ENCODE results near the gene NLRC5. TPM values are rescaled to one million over a fixed set of nuclear protein-coding genes. Genes with fewer than 3 reads are reported as not detected.

The NLRC5 gene
- total RNA-seq, 2 donors from 2014 or later, result 182 to 219 TPM

GRCh38 chr16:56950881-56951771 is 38.2 kb upstream of the NLRC5 start:
- no peaks in the 10 kb centered on the region for H3K9me3 Mint-ChIP-seq
- peaks cover 19% of the 10 kb centered on the region for H3K4me1 Mint-ChIP-seq
- H3K36me3 Mint-ChIP-seq (ENCODE audit: low read depth), result peaks cover 14% of the 10 kb centered on the region
- H3K4me3 Mint-ChIP-seq, result no peak overlapping the region
- peak; percentile 87 for ATAC-seq (replicated peaks)
- no peaks in the 10 kb centered on the region for H3K27me3 Mint-ChIP-seq
- H3K27ac Mint-ChIP-seq, result peak overlapping the region; percentile 23

- Mint-ChIP-seq H3K4me1 (peaks cover 13% of the 10 kb centered on the region), H3K27ac (peak overlapping the region; percentile 32), H3K36me3 (ENCODE audit: low read depth) (no peaks in the 10 kb centered on the region), H3K9me3 (no peaks in the 10 kb centered on the region), H3K4me3 (no peak overlapping the region), H3K27me3 (no peaks in the 10 kb centered on the region)
- no peak for ATAC-seq (replicated peaks)
Measured at GRCh38 chr16:56953006-56953405, 36.4 kb upstream of the NLRC5 start.

GRCh38 chr16:56956076-56956475 is 33.3 kb upstream of the NLRC5 start:
- H3K4me3 Mint-ChIP-seq, result no peak overlapping the region
- H3K36me3 Mint-ChIP-seq (ENCODE audit: low read depth), result no peaks in the 10 kb centered on the region
- H3K9me3 Mint-ChIP-seq, result no peaks in the 10 kb centered on the region
- H3K27me3 Mint-ChIP-seq, result no peaks in the 10 kb centered on the region
- H3K27ac Mint-ChIP-seq, result no peak overlapping the region
- H3K4me1 Mint-ChIP-seq, result peaks cover 5% of the 10 kb centered on the region
- no peak for ATAC-seq (replicated peaks)

- H3K4me1 Mint-ChIP-seq, result no peaks in the 10 kb centered on the region
- no peaks in the 10 kb centered on the region for H3K9me3 Mint-ChIP-seq
- no peak overlapping the region for H3K27ac Mint-ChIP-seq
- no peaks in the 10 kb centered on the region for H3K27me3 Mint-ChIP-seq
- ATAC-seq (replicated peaks), result no peak
- H3K36me3 Mint-ChIP-seq (ENCODE audit: low read depth), result no peaks in the 10 kb centered on the region
- H3K4me3 Mint-ChIP-seq, result no peak overlapping the region
Measured at GRCh38 chr16:56956756-56957155, 32.6 kb upstream of the NLRC5 start.

GRCh38 chr16:56960681-56961281 is 28.6 kb upstream of the NLRC5 start:
- no peak overlapping the region for H3K4me3 Mint-ChIP-seq
- H3K4me1 Mint-ChIP-seq, result peaks cover 15% of the 10 kb centered on the region
- H3K36me3 Mint-ChIP-seq (ENCODE audit: low read depth), result no peaks in the 10 kb centered on the region
- no peaks in the 10 kb centered on the region for H3K9me3 Mint-ChIP-seq
- H3K27ac Mint-ChIP-seq, result no peak overlapping the region
- no peaks in the 10 kb centered on the region for H3K27me3 Mint-ChIP-seq
- no peak for ATAC-seq (replicated peaks)

GRCh38 chr16:56961386-56961785 is 28.0 kb upstream of the NLRC5 start:
- no peaks in the 10 kb centered on the region for H3K9me3 Mint-ChIP-seq
- H3K4me1 Mint-ChIP-seq, result peaks cover 17% of the 10 kb centered on the region
- no peak overlapping the region for H3K27ac Mint-ChIP-seq
- H3K4me3 Mint-ChIP-seq, result no peak overlapping the region
- ATAC-seq (replicated peaks), result no peak
- H3K27me3 Mint-ChIP-seq, result no peaks in the 10 kb centered on the region
- no peaks in the 10 kb centered on the region for H3K36me3 Mint-ChIP-seq (ENCODE audit: low read depth)

- no peak for ATAC-seq (replicated peaks)
- H3K4me3 Mint-ChIP-seq, result no peak within 1 kb of the TSS
- H3K9me3 Mint-ChIP-seq, result no peaks in the 10 kb centered on the region
- peaks cover 17% of the 10 kb centered on the region for H3K4me1 Mint-ChIP-seq
- no peaks in the 10 kb centered on the region for H3K36me3 Mint-ChIP-seq (ENCODE audit: low read depth)
- no peak within 1 kb of the TSS for H3K27ac Mint-ChIP-seq
- H3K27me3 Mint-ChIP-seq, result no peaks in the 10 kb centered on the region
Measured at GRCh38 chr16:56961851-56962281, 27.5 kb upstream of the NLRC5 start, which contains the start of gene CETP. TSS of gene CETP (plus strand) at chr16:56961950. CDS start at chr16:56961980, 30 bp downstream.

GRCh38 chr16:56964243-56965148 is 24.9 kb upstream of the NLRC5 start:
- Mint-ChIP-seq H3K9me3 (no peaks in the 10 kb centered on the region), H3K36me3 (ENCODE audit: low read depth) (no peaks in the 10 kb centered on the region), H3K27me3 (no peaks in the 10 kb centered on the region), H3K4me1 (peaks cover 17% of the 10 kb centered on the region), H3K4me3 (no peak overlapping the region), H3K27ac (peak overlapping the region; percentile 89)
- ATAC-seq (replicated peaks), result peak; percentile 94

GRCh38 chr16:56965149-56966092 is 23.9 kb upstream of the NLRC5 start:
- ATAC-seq (replicated peaks), result peak; percentile 38
- peak overlapping the region; percentile 25 for H3K4me3 Mint-ChIP-seq
- no peaks in the 10 kb centered on the region for H3K27me3 Mint-ChIP-seq
- H3K27ac Mint-ChIP-seq, result peak overlapping the region; percentile 89
- H3K4me1 Mint-ChIP-seq, result peaks cover 17% of the 10 kb centered on the region
- H3K36me3 Mint-ChIP-seq (ENCODE audit: low read depth), result no peaks in the 10 kb centered on the region
- H3K9me3 Mint-ChIP-seq, result no peaks in the 10 kb centered on the region

GRCh38 chr16:56966093-56966475 is 23.3 kb upstream of the NLRC5 start:
- H3K27me3 Mint-ChIP-seq, result no peaks in the 10 kb centered on the region
- H3K4me1 Mint-ChIP-seq, result peaks cover 19% of the 10 kb centered on the region
- H3K36me3 Mint-ChIP-seq (ENCODE audit: low read depth), result no peaks in the 10 kb centered on the region
- no peaks in the 10 kb centered on the region for H3K9me3 Mint-ChIP-seq
- H3K27ac Mint-ChIP-seq, result peak overlapping the region; percentile 22
- peak overlapping the region; percentile 25 for H3K4me3 Mint-ChIP-seq
- ATAC-seq (replicated peaks), result no peak

GRCh38 chr16:56967733-56968132 is 21.6 kb upstream of the NLRC5 start:
- Mint-ChIP-seq H3K36me3 (ENCODE audit: low read depth) (no peaks in the 10 kb centered on the region), H3K27me3 (no peaks in the 10 kb centered on the region), H3K4me1 (peaks cover 24% of the 10 kb centered on the region), H3K9me3 (no peaks in the 10 kb centered on the region), H3K27ac (no peak overlapping the region), H3K4me3 (no peak overlapping the region)
- no peak for ATAC-seq (replicated peaks)

- no peaks in the 10 kb centered on the region for H3K36me3 Mint-ChIP-seq (ENCODE audit: low read depth)
- no peak for ATAC-seq (replicated peaks)
- H3K27ac Mint-ChIP-seq, result no peak overlapping the region
- H3K4me3 Mint-ChIP-seq, result no peak overlapping the region
- H3K9me3 Mint-ChIP-seq, result no peaks in the 10 kb centered on the region
- H3K27me3 Mint-ChIP-seq, result no peaks in the 10 kb centered on the region
- H3K4me1 Mint-ChIP-seq, result peaks cover 31% of the 10 kb centered on the region
Measured at GRCh38 chr16:56969769-56970168, 19.6 kb upstream of the NLRC5 start.

- peak overlapping the region; percentile 81 for H3K27ac Mint-ChIP-seq
Measured at GRCh38 chr16:56970934-56971767, 18.2 kb upstream of the NLRC5 start.

More at GRCh38 chr16:56970934-56971767, 18.2 kb upstream of the NLRC5 start:
- ATAC-seq (replicated peaks), result peak; percentile 57
- Mint-ChIP-seq H3K27me3 (no peaks in the 10 kb centered on the region), H3K4me3 (peak overlapping the region; percentile 28), H3K36me3 (ENCODE audit: low read depth) (no peaks in the 10 kb centered on the region), H3K9me3 (no peaks in the 10 kb centered on the region), H3K4me1 (peaks cover 29% of the 10 kb centered on the region)

Measured in activated T-helper 17 cell treated with anti-CD3 and anti-CD28 coated beads, Interleukin-2, amount 50 U/mL, for 72 hours (primary cell).